Measurements from ENCODE around the gene PCDHA7.
"Not testable (repeated sequence)": the region's sequence is repeated elsewhere in the genome, so short reads cannot be mapped to it uniquely, and the experiment has no call there.

The PCDHA7 gene

DNA sequence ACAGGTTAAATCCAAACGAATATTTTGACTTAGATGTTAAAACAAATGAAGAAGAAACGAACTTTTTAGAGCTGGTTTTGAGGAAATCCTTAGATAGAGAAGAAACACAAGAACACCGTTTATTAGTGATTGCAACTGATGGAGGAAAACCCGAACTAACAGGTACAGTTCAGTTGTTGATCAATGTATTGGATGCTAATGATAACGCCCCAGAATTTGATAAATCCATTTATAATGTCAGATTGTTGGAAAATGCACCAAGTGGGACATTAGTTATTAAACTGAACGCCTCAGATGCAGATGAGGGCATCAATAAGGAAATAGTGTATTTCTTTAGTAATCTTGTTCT, 11.8 kb upstream of the PCDHA7 start:
- DNase-seq = no peak

DNA sequence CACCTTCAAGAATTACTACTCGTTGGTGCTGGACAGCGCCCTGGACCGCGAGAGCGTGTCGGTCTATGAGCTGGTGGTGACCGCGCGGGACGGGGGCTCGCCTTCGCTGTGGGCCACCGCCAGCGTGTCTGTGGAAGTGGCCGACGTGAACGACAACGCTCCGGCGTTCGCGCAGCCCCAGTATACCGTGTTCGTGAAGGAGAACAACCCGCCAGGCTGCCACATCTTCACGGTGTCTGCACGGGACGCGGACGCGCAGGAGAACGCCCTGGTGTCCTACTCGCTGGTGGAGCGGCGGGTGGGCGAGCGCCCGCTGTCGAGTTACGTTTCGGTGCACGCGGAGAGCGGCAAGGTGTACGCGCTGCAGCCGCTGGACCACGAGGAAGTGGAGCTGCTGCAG, 11.1 kb upstream of the PCDHA7 start:
- DNase-seq = not testable (repeated sequence)

DNA sequence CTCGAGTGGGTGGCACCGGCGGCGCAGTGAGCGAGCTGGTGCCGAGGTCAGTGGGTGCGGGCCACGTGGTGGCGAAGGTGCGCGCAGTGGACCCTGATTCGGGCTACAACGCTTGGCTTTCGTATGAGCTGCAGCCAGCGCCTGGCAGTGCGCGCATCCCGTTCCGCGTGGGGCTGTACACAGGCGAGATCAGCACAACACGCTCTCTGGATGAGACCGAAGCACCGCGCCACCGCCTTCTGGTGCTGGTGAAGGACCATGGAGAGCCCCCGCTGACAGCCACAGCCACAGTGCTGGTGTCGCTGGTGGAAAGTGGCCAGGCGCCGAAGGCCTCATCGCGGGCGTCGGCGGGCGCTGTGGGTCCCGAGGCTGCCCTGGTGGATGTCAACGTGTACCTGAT, 10.6 kb upstream of the PCDHA7 start:
- DNase-seq = no peak

DNA sequence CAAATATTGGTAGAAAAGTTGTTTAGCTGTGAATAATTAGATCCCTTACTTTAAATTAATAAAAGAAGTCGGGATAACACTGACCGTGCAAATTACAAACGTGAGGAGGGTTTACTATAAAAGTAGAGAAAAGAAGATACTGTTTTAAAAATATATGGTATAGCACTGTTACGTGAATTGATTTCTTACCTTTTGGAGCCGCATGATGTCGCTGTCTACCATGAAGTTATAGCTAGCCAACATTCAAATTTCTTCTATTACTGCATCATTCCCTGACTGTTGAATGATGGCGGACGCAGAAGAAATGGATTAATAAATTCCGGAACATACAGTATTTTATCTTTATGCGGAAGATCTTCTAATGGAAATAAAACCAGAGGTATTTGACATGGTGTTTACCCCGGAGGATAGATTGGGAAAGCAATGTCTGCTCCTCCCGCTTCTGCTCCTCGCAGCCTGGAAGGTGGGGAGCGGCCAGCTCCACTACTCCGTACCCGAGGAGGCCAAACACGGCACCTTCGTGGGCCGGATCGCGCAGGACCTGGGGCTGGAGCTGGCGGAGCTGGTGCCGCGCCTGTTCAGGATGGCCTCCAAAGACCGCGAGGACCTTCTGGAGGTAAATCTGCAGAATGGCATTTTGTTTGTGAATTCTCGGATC, 6.2 kb upstream of the PCDHA7 start, which contains the start of gene PCDHA6:
PCDHA6 (plus strand) TSS at position 257 of the 658 bp plus-strand sequence; CDS start at position 389, 132 bp downstream.
- DNase-seq = no peak

DNA sequence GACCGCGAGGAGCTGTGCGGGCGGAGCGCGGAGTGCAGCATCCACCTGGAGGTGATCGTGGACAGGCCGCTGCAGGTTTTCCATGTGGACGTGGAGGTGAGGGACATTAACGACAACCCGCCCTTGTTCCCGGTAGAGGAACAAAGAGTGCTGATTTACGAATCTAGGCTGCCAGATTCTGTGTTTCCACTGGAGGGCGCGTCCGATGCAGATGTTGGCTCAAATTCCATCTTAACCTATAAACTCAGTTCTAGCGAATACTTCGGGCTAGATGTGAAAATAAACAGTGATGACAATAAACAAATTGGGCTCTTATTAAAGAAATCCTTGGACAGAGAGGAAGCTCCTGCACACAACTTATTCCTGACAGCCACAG, 5.7 kb upstream of the PCDHA7 start:
- no peak for DNase-seq

DNA sequence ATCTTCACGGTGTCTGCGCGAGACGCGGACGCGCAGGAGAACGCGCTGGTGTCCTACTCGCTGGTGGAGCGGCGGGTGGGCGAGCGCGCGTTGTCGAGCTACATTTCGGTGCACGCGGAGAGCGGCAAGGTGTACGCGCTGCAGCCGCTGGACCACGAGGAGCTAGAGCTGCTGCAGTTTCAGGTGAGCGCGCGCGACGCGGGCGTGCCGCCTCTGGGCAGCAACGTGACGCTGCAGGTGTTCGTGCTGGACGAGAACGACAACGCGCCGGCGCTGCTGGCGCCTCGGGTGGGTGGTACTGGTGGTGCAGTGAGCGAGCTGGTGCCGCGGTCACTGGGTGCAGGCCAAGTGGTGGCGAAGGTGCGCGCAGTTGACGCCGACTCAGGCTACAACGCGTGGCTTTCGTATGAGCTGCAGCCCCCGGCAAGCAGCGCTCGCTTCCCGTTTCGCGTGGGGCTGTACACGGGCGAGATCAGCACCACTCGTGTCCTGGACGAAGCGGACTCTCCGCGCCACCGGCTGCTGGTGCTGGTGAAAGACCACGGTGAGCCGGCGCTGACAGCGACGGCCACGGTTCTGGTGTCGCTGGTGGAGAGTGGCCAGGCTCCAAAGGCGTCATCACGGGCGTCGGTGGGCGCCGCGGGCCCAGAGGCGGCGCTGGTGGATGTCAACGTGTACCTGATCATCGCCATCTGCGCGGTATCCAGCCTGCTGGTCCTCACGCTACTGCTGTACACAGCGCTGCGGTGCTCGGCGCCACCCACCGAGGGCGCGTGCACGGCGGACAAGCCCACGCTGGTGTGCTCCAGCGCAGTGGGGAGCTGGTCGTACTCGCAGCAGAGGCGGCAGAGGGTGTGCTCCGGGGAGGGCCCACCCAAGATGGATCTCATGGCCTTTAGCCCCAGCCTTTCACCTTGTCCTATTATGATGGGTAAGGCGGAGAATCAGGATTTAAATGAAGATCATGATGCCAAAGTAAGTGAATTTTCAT, 4.3 kb upstream of the PCDHA7 start:
- not testable (repeated sequence) for DNase-seq

DNA sequence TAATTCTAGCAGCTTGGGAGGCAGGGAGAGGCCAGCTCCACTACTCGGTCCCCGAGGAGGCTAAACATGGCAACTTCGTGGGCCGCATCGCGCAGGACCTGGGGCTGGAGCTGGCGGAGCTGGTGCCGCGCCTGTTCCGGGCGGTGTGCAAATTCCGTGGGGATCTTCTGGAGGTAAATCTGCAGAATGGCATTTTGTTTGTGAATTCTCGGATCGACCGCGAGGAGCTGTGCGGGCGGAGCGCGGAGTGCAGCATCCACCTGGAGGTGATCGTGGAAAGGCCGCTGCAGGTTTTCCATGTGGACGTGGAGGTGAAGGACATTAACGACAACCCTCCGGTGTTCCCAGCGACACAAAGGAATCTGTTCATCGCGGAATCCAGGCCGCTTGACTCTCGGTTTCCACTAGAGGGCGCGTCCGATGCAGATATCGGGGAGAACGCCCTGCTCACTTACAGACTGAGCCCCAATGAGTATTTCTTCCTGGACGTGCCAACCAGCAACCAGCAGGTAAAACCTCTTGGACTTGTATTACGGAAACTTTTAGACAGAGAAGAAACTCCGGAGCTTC, 455 bp downstream of the PCDHA7 start:
- DNase-seq = not testable (repeated sequence)

DNA sequence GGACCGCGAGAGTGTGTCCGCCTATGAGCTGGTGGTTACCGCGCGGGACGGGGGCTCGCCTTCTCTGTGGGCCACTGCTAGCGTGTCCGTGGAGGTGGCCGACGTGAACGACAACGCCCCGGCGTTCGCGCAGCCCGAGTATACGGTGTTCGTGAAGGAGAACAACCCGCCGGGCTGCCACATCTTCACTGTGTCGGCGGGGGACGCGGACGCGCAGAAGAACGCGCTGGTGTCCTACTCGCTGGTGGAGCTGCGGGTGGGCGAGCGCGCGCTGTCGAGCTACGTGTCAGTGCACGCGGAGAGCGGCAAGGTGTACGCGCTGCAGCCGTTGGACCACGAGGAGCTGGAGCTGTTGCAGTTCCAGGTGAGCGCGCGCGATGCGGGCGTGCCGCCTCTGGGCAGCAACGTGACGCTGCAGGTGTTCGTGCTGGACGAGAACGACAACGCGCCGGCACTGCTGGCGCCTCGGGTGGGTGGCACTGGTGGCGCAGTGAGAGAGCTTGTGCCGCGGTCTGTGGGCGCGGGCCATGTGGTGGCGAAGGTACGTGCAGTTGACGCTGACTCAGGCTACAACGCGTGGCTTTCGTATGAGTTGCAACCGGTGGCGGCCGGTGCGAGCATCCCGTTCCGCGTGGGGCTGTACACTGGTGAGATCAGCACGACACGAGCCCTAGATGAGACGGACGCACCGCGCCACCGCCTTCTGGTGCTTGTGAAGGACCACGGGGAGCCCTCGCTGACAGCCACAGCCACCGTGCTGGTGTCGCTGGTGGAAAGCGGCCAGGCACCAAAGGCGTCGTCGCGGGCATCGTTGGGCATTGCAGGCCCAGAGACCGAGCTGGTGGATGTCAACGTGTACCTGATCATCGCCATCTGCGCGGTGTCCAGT, 1.8 kb downstream of the PCDHA7 start:
- DNase-seq = no peak

DNA sequence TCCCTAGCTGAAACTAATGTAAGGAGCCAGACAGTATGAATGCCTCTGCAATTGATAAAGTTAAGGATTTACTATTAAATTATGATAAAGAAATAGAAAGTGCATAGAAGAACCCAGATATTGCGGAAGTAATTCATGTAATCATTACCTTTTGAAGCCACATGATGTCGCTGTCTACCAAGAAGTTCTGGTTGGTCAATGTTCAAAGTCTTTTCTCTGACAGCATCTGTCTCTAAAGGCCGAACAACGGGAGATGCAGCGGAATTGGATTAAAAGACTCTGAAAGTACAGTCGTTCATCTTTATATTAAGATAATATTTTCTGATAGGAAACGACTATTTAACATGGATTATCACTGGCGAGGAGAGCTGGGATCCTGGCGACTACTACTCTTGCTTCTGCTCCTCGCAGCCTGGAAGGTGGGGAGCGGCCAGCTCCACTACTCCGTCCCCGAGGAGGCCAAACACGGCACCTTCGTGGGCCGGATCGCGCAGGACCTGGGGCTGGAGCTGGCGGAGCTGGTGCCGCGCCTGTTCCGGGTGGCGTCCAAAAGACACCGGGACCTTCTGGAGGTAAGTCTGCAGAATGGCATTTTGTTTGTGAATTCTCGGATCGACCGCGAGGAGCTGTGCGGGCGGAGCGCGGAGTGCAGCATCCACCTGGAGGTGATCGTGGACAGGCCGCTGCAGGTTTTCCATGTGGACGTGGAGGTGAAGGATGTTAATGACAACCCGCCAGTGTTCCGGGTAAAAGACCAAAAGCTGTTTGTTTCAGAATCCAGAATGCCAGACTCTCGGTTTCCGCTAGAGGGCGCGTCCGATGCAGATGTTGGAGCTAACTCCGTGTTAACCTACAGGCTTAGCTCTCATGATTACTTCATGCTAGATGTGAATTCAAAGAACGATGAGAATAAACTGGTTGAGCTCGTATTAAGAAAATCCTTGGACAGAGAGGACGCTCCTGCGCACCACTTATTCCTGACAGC, 7.2 kb downstream of the PCDHA7 start, which contains the start of gene PCDHA8:
PCDHA8 (plus strand) TSS at position 210 of the 985 bp plus-strand sequence; CDS start at position 345, 135 bp downstream.
- no peak for DNase-seq

DNA sequence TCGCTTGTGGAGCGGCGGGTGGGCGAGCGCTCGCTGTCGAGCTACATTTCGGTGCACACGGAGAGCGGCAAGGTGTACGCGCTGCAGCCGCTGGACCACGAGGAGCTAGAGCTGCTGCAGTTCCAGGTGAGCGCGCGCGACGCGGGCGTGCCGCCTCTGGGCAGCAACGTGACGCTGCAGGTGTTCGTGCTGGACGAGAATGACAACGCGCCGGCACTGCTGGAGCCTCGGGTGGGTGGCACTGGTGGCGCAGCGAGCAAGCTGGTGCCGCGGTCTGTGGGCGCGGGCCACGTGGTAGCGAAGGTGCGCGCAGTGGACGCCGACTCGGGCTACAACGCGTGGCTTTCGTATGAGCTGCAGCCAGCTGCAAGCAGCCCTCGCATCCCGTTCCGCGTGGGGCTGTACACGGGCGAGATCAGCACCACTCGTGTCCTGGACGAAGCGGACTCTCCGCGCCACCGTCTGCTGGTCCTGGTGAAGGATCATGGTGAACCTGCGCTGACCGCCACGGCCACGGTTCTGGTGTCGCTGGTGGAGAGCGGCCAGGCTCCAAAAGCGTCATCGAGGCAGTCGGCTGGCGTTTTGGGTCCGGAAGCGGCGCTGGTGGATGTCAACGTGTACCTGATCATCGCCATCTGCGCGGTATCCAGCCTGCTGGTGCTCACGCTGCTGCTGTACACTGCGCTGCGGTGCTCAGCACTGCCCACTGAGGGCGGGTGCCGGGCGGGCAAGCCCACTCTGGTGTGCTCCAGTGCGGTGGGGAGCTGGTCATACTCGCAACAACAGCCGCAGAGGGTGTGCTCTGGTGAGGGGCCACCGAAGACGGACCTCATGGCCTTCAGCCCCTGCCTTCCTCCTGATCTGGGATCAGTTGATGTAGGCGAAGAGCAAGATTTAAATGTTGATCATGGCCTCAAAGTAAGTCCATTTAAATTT, 9.0 kb downstream of the PCDHA7 start:
- DNase-seq = no peak

DNA sequence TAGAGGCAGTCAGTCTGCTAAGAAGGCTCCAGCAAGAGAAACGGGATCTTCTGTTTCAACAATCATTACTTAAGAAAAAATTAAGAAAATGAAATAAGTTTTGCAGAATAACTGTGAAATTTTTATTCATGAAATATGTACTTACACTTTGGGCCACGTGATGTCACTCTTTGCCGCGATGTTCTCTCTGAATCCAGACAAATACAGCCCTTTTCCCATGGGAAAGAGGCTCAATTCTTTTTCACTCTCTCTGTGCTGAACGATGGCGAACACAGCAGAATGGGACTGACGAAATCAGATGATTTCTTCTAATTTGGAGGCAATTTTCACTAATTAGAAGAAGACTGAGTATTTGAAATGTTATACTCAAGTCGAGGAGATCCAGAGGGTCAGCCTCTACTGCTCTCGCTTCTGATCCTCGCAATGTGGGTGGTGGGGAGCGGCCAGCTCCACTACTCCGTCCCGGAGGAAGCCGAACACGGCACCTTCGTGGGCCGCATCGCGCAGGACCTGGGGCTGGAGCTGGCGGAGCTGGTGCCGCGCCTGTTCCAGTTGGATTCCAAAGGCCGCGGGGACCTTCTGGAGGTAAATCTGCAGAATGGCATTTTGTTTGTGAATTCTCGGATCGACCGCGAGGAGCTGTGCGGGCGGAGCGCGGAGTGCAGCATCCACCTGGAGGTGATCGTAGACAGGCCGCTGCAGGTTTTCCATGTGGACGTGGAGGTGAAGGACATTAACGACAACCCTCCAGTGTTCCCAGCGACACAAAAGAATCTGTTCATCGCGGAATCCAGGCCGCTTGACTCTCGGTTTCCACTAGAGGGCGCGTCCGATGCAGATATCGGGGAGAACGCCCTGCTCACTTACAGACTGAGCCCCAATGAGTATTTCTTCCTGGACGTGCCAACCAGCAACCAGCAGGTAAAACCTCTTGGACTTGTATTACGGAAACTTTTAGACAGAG, 14.4 kb downstream of the PCDHA7 start, which contains the start of gene PCDHA9:
PCDHA9 (plus strand) TSS at position 244 of the 964 bp plus-strand sequence; CDS start at position 358, 114 bp downstream.
- DNase-seq = not testable (repeated sequence)

DNA sequence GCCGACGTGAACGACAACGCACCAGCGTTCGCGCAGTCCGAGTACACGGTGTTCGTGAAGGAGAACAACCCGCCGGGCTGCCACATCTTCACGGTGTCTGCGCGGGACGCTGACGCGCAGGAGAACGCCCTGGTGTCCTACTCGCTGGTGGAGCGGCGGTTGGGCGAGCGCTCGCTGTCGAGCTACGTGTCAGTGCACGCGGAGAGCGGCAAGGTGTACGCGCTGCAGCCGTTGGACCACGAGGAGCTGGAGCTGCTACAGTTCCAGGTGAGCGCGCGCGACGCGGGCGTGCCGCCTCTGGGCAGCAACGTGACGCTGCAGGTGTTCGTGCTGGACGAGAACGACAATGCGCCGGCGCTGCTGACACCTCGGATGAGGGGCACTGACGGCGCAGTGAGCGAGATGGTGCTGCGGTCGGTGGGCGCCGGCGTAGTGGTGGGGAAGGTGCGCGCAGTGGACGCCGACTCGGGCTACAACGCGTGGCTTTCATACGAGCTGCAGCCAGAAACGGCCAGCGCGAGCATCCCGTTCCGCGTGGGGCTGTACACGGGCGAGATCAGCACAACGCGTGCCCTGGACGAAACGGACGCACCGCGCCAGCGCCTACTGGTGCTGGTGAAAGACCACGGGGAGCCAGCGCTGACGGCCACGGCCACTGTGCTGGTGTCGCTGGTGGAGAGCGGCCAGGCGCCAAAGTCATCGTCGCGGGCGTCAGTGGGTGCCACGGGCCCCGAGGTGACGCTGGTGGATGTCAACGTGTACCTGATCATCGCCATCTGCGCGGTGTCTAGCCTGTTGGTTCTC, 16.0 kb downstream of the PCDHA7 start:
- not testable (repeated sequence) for DNase-seq

DNA sequence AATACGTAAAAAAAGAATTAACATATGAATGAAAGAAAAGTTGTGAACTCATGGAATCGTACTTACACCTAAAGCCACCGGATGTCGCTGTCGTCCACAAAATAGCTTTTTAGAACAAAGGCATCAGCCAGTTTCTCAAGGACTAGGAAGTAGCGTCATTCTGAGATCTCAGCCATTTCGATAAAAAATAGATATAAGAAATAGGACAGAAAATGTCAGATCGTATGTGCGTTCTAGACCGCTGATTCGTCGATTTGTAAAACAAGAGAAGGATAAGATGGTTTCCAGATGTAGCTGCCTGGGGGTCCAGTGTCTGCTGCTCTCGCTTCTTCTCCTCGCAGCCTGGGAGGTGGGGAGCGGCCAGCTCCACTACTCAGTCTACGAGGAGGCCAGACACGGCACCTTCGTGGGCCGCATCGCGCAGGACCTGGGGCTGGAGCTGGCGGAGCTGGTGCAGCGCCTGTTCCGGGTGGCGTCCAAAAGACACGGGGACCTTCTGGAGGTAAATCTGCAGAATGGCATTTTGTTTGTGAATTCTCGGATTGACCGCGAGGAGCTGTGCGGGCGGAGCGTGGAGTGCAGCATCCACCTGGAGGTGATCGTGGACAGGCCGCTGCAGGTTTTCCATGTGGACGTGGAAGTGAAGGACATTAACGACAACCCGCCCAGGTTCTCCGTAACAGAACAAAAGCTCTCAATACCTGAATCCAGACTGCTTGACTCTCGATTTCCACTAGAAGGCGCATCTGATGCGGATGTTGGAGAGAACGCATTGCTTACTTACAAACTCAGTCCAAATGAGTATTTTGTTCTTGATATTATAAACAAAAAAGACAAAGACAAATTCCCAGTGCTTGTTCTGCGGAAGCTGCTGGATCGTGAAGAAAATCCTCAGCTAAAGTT, 22.0 kb downstream of the PCDHA7 start, which contains the start of gene PCDHA10:
PCDHA10 (plus strand) TSS at position 126 of the 903 bp plus-strand sequence; CDS start at position 278, 152 bp downstream.
- no peak for DNase-seq

DNA sequence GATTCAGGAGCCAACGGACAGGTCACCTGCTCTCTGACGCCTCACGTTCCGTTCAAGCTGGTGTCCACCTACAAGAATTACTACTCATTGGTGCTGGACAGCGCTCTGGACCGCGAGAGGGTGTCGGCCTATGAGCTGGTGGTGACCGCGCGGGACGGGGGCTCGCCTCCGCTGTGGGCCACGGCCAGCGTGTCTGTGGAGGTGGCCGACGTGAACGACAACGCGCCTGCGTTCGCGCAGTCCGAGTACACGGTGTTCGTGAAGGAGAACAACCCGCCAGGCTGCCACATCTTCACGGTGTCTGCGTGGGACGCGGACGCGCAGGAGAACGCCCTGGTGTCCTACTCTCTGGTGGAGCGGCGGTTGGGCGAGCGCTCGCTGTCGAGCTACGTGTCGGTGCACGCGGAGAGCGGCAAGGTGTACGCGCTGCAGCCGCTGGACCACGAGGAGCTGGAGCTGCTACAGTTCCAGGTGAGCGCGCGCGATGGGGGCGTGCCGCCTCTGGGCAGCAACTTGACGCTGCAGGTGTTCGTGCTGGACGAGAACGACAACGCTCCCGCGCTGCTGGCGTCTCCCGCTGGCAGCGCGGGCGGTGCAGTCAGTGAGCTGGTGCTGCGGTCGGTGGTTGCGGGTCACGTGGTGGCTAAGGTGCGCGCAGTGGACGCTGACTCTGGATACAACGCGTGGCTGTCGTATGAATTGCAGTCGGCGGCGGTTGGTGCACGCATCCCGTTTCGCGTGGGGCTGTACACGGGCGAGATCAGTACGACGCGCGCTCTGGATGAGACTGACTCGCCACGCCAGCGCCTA, 23.3 kb downstream of the PCDHA7 start:
- DNase-seq = no peak

DNA sequence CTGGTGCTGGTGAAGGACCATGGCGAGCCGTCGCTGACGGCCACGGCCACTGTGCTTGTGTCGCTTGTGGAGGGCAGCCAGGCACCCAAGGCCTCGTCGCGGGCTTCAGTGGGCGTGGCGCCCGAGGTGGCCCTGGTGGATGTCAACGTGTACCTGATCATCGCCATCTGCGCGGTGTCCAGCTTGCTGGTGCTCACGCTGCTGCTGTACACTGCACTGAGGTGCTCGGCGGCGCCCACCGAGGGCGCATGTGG, 23.8 kb downstream of the PCDHA7 start:
- DNase-seq = no peak

All from activated CD4-positive, CD25-positive, alpha-beta regulatory T cell (primary cell).